IPS-18a (cell line): ENCODE results near the gene DQX1.

Source experiments
- H3K27ac ChIP-seq: one replicate; pipeline ENCODE4 v1.5.1; 2013; ENCODE audit warnings: low read length
- H3K27me3 ChIP-seq: one replicate; pipeline ENCODE4 v1.6.1; 2013; ENCODE audit warnings: mild to moderate bottlenecking, low read length; ENCODE audit not compliant: control insufficient read depth, insufficient read depth
- H3K36me3 ChIP-seq: one replicate; pipeline ENCODE4 v1.6.1; 2013; ENCODE audit warnings: low read depth, low read length; ENCODE audit not compliant: control insufficient read depth
- H3K4me1 ChIP-seq: one replicate; pipeline ENCODE4 v1.6.1; 2013; ENCODE audit warnings: low read depth, low read length; ENCODE audit not compliant: control insufficient read depth
- H3K4me3 ChIP-seq: one replicate; pipeline ENCODE4 v1.5.1; 2013; ENCODE audit warnings: low read length
- H3K9ac ChIP-seq: one replicate; pipeline ENCODE4 v1.6.1; 2013; ENCODE audit warnings: mild to moderate bottlenecking, low read length, moderate library complexity
- H3K9me3 ChIP-seq: one replicate; pipeline ENCODE4 v1.6.1; 2013; ENCODE audit warnings: low read depth, low read length; ENCODE audit not compliant: control insufficient read depth

The DQX1 gene

GRCh38 chr2:74528600-74529356 lies 2.7 kb upstream of the DQX1 start:
- H3K4me3 ChIP-seq = peak overlapping the region; percentile 98
- H3K9me3 ChIP-seq = no peaks in the 10 kb centered on the region
- H3K27me3 ChIP-seq = no peaks in the 10 kb centered on the region
- peaks cover 25% of the 10 kb centered on the region for H3K36me3 ChIP-seq
- no peaks in the 10 kb centered on the region for H3K4me1 ChIP-seq
- H3K9ac ChIP-seq = peak overlapping the region; percentile 94
- peak overlapping the region; percentile 88 for H3K27ac ChIP-seq

- H3K27me3 ChIP-seq = peaks cover 9% of the 10 kb centered on the region
- no peak overlapping the region for H3K9ac ChIP-seq
- peaks cover 16% of the 10 kb centered on the region for H3K36me3 ChIP-seq
- H3K27ac ChIP-seq = no peak overlapping the region
- no peaks in the 10 kb centered on the region for H3K9me3 ChIP-seq
- no peak overlapping the region for H3K4me3 ChIP-seq
- no peaks in the 10 kb centered on the region for H3K4me1 ChIP-seq
These were observed 1.7 kb upstream of the DQX1 start for GRCh38 chr2:74527741-74528140.

- H3K4me3 ChIP-seq = no peak overlapping the region
- no peak overlapping the region for H3K27ac ChIP-seq
- no peaks in the 10 kb centered on the region for H3K9me3 ChIP-seq
- no peak overlapping the region for H3K9ac ChIP-seq
- peaks cover 14% of the 10 kb centered on the region for H3K36me3 ChIP-seq
- H3K4me1 ChIP-seq = no peaks in the 10 kb centered on the region
- H3K27me3 ChIP-seq = peaks cover 19% of the 10 kb centered on the region
These were observed 709 bp upstream of the DQX1 start for GRCh38 chr2:74526649-74527230.

- Histone ChIP-seq H3K27ac (no peak overlapping the region), H3K4me1 (no peaks in the 10 kb centered on the region), H3K9ac (no peak overlapping the region), H3K27me3 (peaks cover 35% of the 10 kb centered on the region), H3K36me3 (peaks cover 14% of the 10 kb centered on the region), H3K4me3 (no peak overlapping the region), H3K9me3 (no peaks in the 10 kb centered on the region)
These were observed 895 bp downstream of the DQX1 start for GRCh38 chr2:74524955-74525716.

GRCh38 chr2:74524005-74524404 lies 2.0 kb downstream of the DQX1 start:
- Histone ChIP-seq H3K36me3 (peaks cover 14% of the 10 kb centered on the region), H3K27ac (no peak overlapping the region), H3K4me1 (no peaks in the 10 kb centered on the region), H3K9ac (no peak overlapping the region), H3K4me3 (no peak overlapping the region), H3K27me3 (peaks cover 47% of the 10 kb centered on the region), H3K9me3 (no peaks in the 10 kb centered on the region)

GRCh38 chr2:74522516-74522915 lies 3.5 kb downstream of the DQX1 start:
- Histone ChIP-seq H3K27ac (no peak overlapping the region), H3K9me3 (no peaks in the 10 kb centered on the region), H3K9ac (no peak overlapping the region), H3K36me3 (peaks cover 13% of the 10 kb centered on the region), H3K27me3 (peaks cover 61% of the 10 kb centered on the region), H3K4me3 (no peak overlapping the region), H3K4me1 (no peaks in the 10 kb centered on the region)

- H3K27me3 ChIP-seq = peaks cover 100% of the 10 kb centered on the region
- H3K4me1 ChIP-seq = no peaks in the 10 kb centered on the region
- H3K4me3 ChIP-seq = no peak overlapping the region
- H3K36me3 ChIP-seq = no peaks in the 10 kb centered on the region
- H3K27ac ChIP-seq = no peak overlapping the region
- no peak overlapping the region for H3K9ac ChIP-seq
- H3K9me3 ChIP-seq = no peaks in the 10 kb centered on the region
These were observed 9.4 kb downstream of the DQX1 start for GRCh38 chr2:74516650-74517049.

- Histone ChIP-seq H3K27me3 (peaks cover 100% of the 10 kb centered on the region), H3K36me3 (no peaks in the 10 kb centered on the region), H3K4me3 (peak overlapping the region; percentile 32), H3K27ac (no peak overlapping the region), H3K9ac (no peak overlapping the region), H3K9me3 (no peaks in the 10 kb centered on the region), H3K4me1 (no peaks in the 10 kb centered on the region)
These were observed 9.9 kb downstream of the DQX1 start for GRCh38 chr2:74515981-74516633.

GRCh38 chr2:74515271-74515980 lies 10.6 kb downstream of the DQX1 start:
- H3K4me3 ChIP-seq = peak overlapping the region; percentile 32
- H3K36me3 ChIP-seq = no peaks in the 10 kb centered on the region
- H3K9me3 ChIP-seq = no peaks in the 10 kb centered on the region
- no peak overlapping the region for H3K27ac ChIP-seq
- peaks cover 100% of the 10 kb centered on the region for H3K27me3 ChIP-seq
- no peak overlapping the region for H3K9ac ChIP-seq
- no peaks in the 10 kb centered on the region for H3K4me1 ChIP-seq

GRCh38 chr2:74514368-74515270 lies 11.4 kb downstream of the DQX1 start, which contains the start of gene TLX2:
Gene TLX2, plus strand, starts transcription at chr2:74514450. Its CDS starts 357 bp downstream, at chr2:74514807.
- H3K4me3 ChIP-seq = peak within 1 kb of the TSS; percentile 37
- H3K9ac ChIP-seq = no peak within 1 kb of the TSS
- H3K27me3 ChIP-seq = peaks cover 100% of the 10 kb centered on the region
- no peak within 1 kb of the TSS for H3K27ac ChIP-seq
- H3K36me3 ChIP-seq = no peaks in the 10 kb centered on the region
- no peaks in the 10 kb centered on the region for H3K9me3 ChIP-seq
- no peaks in the 10 kb centered on the region for H3K4me1 ChIP-seq
